NCI-H226 (cell line): ENCODE data around the gene ARMC5.
"Not testable (repeated sequence)": the region's sequence is repeated elsewhere in the genome, so short reads cannot be mapped to it uniquely, and the experiment has no call there.

Source experiments
- DNase-seq: peaks from one replicate; pipeline ENCODE4 v3.0.0-alpha.2; 2015

ARMC5 gene

GRCh38 chr16:31436221-31437045 lies 22.9 kb upstream of the ARMC5 start:
- DNase-seq, result no peak

DNA sequence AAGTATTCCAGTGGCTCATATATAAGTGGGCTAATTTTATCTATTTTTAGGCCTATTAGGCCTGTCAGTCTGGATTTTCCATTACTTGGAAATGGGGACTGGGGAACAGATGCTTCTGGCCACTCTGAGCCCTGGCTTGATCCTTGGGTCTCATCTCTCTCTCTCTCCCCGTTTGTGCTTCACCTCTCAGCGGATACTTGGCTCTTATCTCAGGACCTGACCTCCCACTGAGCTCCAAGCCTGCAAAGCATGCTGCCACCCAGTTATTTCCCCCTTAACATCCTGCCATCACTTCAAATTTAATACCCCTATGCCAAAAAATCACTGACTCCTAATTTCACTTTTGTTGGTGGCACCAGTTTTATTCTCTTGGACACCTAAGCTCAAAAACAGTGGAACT lies 20.9 kb upstream of the ARMC5 start:
- DNase-seq, result no peak

GRCh38 chr16:31439023-31439422 lies 20.3 kb upstream of the ARMC5 start:
- not testable (repeated sequence) for DNase-seq

DNA sequence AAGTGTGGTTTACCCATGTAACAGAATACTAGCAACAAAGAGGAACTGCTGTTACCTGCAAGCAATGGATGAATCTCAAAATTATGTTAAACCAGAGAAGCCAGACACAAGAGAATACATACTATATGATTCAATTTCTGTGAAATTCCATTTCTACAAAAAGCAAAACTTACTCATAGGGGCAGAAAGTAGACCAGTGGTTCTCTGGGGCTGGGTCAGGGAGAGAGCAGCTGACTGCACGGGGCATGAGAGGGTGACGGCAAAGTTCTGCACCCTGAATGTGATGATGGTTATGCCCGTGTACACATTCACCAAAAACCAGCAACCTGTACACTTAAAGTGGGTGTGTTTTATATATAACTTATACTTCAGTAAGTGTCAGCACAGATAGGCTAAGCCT lies 19.8 kb upstream of the ARMC5 start:
- DNase-seq, result no peak

DNA sequence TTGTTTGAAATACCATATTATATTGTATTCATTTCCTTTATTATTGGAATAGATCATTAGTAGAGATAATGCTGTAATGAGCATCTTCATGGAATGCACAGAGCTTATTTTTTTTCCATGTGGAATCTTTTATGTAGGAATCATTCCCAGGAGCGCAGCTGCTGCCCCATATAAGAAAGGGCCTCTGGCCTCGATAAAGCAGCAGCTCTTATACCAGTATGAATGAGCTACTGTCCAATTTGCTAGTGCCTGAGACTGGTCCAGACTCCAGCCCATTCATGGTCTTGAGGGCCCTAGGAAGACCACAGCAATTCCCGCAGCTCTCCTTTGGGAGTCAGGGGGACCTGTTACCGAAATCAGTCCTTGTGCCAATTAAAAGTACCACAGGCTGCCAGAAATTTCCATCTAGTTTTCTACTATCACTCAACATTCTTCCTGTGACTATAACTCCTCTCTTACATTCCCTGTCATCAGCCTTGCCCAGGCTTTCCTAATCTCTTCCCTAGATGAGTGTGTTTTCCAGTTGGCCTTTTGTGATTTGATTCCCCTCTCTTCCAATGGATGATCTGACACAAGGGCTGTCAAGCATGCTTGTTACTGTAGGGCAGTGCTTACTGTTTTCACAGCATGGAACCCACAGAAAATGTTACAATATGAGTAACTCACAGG lies 18.7 kb upstream of the ARMC5 start:
- DNase-seq, result no peak

DNA sequence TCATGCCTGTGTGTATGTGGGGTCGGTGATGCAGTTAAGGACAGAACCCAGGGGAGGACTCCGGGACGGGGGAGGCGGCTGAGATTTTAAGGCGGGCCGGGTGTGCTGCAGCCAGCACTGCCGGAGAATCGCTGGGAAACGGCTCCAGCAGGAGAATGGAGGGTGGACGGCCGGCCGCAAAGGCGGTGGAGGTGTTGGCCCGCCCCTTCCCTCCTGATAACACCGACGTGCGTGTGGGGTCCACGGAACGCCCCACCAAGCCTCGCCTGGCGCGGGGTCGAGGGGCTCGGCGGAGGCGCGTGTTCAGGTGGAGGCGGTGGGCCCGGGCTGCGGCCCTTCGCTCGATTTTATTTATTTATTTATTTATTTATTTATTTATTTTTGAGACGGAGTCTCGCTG lies 17.3 kb upstream of the ARMC5 start:
- DNase-seq, result no peak

DNA sequence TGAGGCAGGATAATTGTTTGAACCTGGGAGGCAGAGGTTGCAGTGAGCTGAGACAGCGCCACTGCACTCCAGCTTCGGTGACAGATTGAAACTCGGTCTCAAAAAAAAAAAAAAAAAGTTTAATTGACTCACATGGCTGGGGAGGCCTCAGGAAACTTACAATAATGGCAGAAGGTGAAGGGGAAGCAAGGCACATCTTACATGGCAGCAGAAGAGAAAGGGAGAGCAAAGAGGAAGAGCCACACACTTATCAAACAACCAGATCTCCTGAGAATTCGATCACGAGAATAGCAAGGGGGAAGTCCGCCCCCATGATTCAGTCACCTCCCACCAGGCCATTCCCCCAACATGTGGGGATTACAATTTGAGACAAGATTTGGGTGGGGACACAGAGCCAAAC lies 13.4 kb upstream of the ARMC5 start:
- DNase-seq, result not testable (repeated sequence)

- no peak for DNase-seq
Measured at GRCh38 chr16:31451201-31451600, 8.1 kb upstream of the ARMC5 start.

DNA sequence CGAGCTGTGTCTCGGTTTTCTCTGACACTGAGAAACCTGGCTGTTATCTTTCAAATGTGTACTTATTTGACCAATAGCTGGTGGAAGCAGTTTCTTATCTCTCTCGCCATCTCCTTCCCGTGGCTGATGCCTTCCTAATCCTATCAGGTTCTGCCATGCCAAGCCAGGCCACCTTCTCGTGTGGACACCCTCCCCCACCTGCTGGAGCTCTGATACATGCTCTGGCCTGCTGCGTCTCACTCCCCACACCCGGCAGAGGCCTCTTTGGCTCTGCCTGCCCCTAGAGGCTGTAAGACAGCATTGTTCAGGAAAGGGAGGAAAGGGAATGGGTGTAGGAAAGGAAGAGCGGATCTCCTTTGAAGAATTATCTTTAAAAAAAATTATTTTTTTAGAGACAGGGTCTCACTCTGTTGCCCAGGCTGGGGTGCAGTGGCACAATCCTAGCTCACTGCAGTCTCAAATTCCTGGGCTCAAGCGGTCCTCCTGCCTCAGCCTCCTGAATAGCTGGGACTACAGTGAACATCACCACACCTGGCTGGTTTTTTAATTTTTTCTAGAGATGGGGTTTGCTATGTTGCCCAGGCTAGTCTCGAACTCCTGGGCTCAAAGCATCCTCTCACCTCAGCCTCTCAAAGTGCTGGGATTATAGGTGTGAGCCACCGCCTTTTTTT lies 7.5 kb upstream of the ARMC5 start:
- DNase-seq, result peak; percentile 82

DNA sequence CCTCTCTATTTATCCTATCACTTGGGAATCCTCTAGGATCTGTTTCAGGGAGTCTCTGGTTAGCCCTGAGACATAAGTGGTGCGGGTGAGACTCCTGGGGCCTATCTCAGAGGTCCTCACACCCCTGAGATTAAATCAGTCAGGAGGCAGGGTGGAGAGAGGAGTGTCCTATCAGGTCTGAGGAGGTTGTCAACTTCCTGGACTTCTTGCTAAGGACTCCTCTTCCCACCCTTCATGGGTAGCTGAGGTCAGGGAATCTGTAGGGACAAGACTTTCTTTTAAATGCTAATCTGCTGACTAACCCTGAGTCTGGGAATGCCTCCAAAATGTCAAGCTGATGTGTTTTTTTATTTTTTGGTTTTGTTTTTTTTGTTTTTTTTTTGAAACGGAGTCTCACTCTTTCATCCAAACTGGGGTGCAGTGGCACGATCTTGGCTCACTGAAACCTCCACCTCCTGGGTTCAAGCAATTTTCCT lies 6.6 kb upstream of the ARMC5 start:
- DNase-seq, result peak; percentile 88

DNA sequence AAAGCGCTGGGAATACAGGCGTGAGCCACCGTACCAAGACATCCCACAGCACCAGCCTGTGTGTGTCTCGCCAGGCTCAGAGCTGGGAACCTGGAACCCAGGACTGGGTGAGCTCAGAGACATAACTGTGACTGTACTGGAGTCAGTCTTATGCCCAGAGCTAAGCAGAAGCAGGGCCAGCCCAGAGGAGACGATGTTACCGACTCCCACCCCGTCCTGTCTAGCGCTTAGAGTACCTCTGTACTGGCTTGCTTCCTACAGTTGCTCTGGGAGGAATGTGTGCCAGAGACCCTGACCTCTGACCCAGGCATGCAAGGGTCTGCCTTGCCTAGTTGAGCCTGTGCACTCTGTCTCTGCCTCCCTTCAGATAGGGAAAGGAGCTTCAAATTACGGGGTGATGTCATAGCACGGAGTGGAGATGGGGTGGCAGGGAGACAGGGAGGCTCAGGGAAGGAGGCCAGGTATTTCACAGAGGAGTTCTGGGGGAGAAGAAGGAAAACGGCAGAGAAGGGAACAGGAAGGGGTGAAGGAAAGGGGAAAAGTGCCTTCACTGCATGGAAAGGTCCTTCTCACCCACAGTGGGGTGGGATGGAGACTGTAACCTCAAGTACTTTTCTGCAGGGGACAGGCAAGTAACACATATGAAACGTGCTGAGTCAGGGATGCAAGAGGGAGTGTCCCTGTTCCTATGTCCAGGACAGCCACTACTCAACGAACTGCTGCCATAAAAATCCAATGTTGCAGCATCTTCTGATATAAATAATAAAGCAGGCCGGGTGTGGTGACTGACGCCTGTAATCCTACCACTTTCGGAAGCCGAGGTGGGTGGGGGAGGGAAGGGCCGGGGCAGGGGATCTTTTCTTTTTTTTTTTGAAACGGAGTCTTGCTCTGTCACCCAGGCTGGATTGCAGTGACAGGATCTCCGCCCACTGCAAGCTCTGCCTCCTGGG lies 5.8 kb upstream of the ARMC5 start:
- peak; percentile 70 for DNase-seq

GRCh38 chr16:31455601-31456314 lies 3.5 kb upstream of the ARMC5 start:
- no peak for DNase-seq

DNA sequence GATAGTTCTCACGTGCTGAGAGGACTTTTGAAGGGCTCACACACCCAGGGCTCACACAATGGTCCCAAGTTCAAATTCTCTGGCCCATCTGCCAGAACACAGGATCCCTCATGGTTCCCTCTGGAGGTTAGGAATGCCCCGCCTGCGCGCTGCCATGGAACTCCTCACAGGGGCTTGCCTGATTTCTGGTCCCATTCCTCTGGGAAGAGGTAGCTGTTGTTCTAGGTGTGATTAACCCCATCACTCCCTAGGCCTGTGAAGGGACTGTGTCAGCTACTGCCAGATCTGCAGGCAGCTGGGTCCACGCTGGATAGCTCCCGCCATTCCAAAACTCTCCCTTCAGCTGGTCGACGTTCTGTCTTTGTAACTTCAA lies 2.3 kb upstream of the ARMC5 start:
- no peak for DNase-seq

DNA sequence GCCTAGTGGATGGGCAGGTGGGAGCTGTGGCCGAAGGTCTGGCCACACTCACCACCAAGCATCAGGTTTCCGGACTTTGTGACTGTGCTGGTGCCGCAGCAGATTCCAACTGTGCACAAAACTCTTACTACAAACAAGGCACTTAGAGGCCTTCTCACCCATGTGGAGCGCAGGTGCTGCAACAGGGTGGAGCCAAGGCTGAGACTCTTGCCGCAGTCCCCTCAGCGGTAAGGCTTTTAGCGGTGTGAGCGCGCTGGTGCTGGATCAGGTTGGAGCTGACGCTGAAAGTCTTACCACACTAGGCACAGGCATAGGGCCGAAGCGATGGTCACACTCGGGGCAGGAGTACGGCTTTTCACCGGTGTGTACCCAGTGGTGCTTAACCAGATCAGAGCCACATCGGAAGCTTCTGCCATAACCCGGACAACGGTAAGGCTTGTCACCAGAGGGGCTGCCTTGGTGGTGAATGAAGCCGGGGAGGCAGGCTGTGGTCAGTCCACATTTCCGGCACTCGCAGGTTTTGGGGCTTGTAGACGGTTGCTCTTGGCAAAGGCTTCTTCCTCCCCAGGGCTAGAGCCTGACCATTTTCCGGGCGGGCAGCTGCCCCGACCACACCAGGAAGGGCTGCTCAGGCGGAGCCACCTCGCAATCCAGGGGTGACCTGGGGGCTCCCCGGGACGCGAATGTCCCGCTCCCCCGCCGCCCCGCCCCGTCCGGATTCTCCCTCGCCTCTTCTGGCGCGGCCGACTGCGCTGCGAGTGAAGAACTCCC lies 1.0 kb upstream of the ARMC5 start:
- DNase-seq, result peak; percentile 15

- DNase-seq, result peak; percentile 97
Measured at GRCh38 chr16:31459687-31460581, 633 bp downstream of the ARMC5 start.

- DNase-seq, result no peak
Measured at GRCh38 chr16:31460582-31461002, 1.3 kb downstream of the ARMC5 start.

- DNase-seq, result no peak
Measured at GRCh38 chr16:31461201-31461920, 2.1 kb downstream of the ARMC5 start.

- DNase-seq, result no peak
Measured at GRCh38 chr16:31461921-31462804, 2.9 kb downstream of the ARMC5 start.
